GM21360 (cell line): ENCODE results near the gene PACRG.

Experiments used
- ATAC-seq: cut with Tn5 transposase; IDR thresholded peaks from one replicate; pipeline ENCODE4 v1.9.1; 2021; ENCODE audit warnings: mild to moderate bottlenecking, moderate library complexity; ENCODE audit not compliant: unreplicated experiment

PACRG gene

DNA sequence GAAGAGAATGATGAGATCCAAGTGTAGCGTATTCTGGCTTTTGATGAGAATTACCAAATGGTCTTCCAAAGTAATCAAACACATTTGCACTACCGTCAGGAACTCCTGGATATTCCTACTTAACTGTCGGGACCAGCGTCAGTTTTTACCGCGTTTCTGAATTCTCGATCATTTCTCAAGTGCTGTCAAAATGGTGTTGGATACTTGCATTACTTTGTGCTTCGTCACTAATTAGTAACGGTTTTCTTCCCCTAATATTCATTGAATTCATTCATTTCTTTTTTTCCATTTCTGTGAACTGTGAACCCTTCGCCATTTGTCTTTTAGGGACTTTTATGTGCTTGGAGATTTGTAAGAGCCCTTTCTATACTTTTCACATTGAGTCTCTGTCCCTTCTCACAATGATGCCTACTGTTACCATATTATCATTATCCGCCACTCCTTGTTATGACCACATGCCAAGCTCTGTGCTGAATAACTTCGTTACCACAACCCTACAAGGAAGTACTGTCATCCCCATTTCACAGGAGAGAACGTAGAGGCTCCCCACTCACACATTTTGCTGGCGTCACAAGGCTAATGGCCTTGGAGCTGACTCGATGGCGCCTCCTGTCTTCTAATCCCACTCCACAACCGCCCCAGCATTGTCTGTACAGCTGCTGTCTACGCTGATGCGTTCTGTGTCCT, 612.6 kb downstream of the PACRG start:
- no peak for ATAC-seq

DNA sequence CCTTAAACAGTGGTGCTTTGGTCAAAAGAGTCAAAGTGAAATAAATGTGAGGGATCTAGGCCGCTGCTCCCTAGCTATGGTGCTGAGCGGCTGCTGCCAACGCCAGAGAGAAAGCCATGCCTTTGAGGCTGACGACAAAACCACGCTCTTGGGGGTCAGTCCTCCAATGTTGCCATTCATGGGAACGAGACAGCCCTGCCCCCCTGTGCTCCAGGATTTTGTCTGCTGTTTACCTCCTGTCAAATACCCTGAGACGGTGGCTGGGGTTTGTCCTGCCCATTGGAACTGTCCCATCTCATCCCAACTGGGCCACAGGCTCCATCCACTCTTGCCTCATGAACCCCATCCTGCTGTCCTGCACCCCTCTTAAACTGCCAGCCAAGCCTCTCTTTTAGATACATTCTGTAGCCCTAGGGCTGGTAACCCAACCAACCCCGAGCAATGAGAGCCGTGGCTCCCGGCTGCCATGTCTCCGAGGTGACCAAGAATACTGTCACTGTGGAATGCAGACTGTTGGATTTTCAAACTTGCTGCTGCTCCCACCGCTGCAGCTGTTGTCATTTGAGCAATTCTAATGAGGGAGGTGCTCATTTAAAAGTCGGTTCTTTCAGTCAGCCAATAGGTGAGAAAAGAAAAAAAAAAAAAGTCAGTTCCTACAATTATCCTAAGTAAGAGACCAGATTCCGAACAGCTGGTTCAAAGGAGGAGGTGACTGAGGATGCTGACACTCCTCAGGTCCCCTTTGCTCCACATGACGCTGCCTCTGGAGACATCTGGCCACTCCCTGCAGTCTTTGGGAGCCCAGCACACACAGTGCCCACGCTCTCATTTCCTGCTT, 613.7 kb downstream of the PACRG start:
- ATAC-seq, result no peak

DNA sequence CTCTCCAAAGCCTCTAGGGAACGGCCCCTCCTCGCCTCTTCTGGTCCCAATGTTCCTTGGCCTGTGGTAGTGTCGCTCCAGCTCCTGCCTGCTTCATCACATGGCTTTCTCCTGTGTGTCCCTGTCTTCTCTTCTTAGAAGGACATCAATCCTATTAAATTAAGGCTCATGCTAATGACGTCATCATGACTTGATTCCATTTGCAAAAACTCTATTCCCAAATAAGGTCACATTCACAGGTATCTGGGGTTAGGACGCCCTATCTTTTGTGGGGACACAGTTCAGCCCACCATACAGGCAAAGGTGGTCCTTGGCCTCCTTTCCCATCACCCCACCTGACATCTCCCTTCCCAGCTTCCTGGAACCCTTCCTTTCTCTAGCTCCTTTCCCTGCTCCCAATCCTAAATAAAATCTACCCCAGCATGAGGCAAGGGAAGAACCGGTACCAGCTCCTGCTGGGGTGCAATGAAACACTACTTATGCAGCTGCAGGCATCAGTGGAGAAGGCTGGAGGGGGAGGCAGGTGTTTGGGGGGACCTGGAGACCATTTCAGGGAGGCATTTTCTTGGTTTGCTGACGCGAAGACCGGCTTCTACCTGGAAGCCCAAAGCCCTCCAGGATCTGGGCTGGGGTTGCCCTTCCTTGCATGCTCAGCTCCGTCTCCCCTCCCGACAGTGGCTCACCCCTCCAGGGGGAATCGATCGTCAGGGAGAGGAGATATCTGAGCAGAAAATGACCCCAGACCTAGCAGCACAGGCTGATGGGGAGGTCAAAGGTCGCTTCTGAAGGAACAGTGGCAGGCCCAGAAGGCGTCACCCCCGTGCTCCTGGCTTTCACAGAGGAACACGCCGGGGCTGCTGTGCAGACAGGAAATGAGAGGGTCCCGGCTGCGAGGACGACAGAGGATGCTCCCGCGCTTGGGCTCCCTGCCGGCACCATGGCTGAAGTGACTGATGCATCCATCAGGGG, 615.1 kb downstream of the PACRG start:
- ATAC-seq, result no peak

DNA sequence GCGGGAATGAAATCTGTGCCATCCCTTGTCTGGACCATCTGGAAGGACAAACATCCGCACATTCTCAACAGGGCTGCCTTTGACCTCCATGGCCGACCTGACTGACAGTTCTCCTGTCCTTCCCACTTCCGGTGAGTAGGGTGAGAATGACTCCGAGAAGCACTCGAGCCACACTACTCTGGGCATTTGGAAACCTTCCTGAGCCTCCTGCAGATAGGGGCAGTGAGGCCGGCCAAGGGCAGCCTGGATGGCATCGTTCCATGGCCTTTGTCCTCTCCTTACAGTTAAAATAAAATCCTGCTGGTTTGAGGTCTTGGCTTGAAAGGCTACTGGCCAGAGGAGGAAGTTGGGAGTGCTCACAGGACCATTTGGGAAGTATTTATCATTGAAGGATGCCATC, 615.8 kb downstream of the PACRG start:
- ATAC-seq, result no peak

DNA sequence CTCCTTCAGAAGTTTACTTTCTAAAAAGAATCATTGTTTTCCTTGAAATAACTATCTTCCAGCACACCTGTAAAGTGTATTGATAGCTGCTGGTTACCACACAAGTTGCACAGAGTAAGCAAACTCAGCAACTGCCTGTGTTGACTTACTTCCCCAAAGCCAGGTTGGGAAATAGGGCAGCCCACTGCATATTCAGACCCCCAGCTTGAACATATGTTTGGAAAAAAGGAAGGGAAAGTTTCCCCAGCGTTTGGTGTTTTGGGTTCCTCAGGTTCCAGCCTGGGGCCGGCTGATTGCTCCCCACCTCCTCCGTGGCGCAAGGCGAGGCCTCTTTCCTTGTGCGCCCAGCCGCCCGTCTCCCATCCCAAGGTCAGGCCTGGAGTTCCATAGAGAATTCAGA, 616.6 kb downstream of the PACRG start:
- ATAC-seq, result no peak

DNA sequence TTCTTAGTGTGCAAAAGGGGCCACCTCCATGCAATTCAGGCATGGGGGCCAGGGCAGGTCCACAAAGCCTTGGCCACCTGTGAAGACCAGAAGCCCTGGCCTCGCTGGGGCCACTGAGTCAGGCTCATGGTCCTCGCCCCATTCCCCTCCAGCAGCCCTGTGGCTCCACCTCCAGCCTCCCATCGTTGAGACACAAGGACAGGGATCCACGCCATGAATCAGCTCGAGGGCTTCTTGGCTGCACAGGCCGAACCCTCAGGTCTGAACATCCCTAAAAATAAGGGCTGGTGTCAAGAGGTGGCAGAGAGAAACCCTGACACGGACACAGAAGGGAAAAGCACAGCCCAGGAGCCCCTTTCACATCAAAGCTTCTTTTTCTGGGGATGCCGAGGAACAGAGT, 618.2 kb downstream of the PACRG start:
- no peak for ATAC-seq

DNA sequence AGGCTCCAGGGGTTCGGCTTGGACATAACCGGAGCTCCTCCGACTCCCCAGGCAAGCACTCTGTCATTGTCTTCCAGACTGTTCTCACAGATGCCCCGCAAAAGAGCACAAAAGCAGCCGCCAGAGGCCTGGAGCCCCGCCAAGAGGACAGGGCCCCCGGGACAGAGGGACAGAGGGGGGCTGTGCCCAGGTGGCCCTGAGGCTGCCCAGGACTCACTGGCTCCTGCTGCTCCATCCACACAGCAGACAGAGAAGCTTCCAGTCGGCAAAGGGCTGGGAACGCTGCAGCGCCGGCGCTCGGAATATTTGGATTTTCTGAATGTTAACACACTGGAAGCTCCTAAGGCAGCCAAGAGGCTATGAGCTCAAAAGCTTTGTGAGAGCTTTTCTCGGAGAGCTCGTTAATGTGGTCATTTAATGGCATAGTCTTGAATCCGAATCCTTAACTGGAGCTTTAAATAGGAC, 618.8 kb downstream of the PACRG start:
- no peak for ATAC-seq

DNA sequence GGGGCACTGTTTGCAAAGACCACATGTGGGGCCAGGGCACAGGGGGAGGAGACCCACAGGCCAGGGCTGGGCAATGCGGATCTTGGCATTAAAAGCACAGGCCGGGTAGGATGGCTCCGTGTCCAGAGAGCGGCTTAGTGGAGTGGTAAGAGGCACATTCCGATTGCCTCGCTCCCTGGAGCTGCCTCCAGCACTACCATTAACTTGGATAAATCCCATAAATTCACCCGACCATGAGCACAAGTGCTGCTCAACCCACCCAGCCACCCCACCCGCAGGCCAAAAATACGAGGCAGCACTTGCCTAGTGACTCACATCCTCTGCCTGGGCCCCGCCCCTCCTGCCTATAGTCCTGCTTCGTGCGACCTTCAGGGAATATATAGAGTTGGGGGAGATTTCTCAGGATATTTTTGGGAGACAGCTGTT, 619.3 kb downstream of the PACRG start:
- ATAC-seq, result no peak

DNA sequence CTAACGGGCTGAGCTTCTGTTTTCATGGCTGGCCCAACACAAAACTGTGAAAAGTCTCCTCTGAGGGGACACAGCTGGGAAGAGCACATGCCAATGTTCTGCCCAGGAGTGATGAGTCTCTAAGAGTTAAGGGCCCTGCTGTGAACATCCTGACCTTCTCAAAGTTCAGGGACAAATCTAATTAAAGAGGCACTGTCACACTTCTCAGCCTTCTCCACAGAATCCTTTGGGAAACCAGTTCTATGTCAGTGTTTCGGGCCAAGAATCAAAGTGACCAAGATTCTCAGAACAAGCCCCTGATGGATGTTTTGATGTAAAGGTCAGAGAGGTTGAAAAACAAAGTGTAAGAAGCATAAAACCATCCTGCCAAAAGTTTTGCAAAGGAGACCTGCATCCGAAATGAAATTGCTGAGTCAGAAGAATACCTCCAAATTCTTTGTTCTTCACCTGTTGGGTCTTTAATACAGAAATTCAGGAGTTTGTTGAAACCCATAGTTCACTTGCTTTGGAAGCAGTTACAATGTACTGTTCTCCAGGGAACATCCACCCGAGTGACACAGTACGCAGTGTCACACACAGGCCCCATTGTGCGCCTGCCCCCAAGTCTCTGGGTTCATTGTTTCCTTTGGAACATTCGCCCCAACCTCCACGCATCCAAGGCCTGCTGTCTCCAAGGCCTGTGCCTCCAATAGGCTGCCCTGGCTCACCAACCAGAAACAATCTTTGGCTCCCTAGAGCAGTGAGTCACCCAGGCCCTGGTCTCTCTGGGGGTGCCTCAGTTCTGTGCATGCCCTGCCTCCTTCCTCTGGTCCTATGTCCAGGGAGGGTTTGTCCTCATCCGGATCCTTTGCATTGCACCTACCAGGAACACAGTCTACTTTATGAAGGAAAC, 621.3 kb downstream of the PACRG start:
- ATAC-seq, result no peak

DNA sequence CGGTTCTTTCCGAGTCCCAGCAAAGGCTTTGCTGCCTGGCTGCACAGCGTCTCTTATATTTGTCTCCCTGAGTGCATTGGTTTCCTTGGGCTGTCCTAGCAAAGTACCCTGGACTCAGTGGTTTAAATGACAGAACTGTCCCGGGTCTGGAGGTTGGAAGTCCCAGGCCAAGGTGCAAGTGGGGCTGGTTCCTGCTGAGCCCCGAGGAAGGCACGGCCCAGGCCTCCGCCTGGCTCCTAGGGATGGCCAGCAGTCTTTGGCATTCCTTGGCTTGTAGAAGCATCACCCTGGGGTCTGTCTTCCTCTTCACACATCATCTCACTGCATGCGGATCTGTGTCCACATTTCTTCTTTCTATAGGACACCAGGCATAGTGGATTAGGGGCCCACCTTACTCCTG, 621.9 kb downstream of the PACRG start:
- ATAC-seq, result no peak

DNA sequence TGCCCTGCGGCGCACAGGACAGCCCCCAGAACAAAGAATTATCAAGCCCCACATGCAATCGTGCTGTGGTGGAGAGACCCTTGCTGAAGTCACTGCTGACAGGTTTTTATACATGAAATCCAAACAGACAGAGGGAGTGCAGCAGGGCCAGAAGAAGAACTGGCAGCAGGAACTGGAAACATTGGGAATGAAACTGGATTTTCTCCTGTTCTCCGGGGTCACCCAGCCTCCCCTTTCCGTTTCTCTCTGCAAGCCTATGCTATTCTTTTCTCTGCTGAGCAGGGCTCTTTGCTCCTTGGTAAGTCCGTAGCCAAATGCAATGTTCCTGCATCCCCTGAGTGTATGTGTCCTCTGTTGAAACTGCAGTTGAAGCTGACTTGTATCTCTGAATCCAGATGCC, 623.2 kb downstream of the PACRG start:
- no peak for ATAC-seq

DNA sequence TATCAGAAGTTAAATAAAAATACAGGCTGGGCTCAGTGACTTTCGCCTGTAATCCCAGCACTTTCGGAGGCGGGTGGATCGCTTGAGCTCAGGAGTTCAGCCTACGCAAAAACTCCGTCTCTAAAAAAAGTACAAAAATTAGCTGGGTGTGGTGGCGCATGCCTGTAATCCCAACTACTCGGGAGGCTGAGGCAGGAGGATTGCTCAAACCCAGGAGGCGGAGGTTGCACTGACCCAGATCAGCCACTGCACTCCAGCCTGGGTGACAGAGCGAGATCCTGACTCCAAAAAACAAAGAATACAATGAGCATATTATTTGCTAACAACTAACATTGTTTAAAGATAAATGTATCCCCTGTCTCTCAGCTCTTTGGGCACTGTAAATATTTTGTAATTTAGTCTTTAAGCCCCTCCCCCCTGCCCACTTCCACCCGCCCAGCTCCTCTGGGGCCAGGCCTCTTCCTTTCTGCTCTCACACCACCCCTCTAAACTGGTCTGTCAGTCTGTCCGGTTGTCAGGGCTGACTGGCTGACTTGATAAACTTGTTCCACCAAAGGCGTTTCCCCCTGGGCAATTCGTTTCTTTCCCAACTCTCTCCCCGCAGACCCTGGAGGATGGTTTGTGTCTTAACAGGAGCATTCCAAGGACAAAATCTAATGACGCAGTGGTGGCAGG, 624.4 kb downstream of the PACRG start:
- ATAC-seq, result no peak

DNA sequence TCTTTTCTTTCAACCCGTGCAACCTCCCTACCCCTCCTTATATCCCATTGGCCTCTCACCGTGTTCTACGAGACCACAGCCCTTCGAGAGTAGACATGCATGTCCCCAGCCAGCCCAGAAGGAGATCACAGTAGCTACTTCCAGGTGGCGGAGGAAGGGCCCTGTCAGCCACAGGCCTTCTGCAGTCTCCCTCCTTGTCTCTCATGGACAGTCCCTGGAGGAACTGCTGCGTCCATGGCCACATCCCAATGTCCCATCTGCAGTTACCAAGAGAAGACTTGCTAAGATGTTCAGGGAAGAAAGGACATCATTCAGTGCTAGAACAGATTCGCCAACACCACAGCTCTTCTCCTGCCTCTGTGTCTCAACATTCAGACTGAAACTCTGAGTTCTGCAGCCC, 625.2 kb downstream of the PACRG start:
- no peak for ATAC-seq

DNA sequence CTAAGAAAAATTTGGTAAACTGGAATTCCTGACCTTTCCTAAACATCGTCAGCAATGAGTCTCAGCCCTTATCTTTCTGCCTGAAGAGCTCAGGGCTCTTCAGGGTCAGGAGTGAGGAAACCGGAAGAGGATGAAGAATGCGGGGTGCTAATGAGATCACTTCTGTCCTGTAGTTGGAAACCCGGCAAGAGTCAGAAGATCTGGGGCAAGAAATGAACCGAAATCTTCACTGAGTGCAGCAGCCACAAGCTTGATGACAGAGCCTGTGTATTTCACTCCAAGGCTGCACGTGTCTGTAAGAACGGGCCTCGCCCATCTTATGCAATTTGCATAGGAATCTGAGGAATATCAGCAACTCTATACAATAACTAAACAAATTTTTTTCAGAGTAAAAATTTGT, 626.3 kb downstream of the PACRG start:
- no peak for ATAC-seq

DNA sequence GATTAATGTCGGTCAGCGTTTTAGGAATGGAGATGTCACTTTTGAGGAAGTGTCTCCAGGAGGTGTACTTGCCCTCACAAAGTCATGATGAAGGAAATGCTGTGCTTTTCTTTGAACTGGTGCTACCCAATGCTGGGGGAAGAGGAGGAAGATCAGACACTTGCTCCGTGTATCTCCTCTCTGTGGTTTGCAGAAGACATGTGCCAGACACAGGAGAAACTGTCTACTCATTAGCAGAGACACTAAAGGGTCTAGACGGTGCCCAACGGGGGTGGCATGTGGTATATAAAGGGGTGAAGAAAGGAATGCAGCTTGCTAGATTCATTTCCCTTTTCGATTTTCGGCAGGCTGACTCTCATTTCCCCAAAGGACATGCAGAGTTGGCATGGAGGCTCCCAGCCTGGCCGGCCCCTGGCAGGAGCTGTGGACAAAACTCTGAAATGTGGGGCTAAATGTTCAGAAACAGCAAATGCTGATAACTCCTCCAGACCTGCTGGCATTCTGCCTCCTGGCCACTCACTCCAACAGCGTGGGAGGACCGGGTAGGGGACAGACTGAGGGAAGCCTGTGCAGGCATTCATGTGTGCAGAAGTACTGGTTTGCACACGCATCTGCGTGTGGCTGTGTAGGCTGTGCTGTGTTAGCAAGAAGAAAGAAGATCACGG, 627.1 kb downstream of the PACRG start:
- peak; percentile 76 for ATAC-seq

DNA sequence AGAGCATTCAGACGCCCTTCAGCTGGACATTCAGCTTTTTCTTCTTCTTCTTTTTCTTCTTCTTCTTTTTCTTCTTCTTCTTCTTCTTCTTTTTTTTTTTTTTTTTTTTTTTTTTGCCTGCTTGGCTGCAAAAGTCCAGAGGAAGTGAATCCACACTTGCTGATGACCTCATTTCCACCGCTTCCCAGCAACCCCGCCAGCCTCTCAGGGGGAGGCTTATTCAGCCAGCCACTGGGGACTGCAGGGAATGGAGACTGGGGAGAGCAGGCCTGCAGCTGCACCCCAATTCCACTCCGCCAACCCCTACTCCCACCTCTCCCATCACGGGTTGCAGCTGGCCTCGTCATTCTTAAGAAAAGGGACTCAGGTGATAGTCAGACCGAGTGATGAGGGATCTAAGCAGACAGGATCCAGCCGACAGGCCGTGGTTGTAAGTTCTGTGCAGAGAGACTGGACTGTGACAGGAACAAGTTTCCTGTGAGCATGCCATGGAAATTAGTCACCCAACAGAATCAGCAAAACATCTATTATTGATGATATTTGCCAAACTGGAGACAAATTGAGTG, 627.7 kb downstream of the PACRG start:
- peak; percentile 50 for ATAC-seq

DNA sequence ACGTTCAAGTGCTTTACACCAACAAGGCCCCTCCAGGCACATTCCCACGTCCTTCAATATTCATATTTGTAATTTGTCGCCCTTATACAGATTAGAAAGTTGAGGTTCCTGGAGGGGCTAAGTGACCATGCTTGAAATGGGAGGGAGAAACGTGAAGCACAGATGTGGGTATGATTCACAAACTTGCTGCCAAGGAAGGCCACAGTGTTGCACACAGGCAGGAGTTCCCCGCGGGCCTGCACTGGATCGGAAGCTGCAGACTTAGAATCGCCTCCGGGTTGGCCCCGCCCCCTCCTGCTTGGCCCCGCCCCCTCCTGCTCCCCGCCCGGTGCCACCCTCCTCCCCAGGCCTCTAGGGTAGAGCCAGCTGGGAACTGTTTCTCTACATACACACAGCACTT, 628.5 kb downstream of the PACRG start:
- no peak for ATAC-seq

DNA sequence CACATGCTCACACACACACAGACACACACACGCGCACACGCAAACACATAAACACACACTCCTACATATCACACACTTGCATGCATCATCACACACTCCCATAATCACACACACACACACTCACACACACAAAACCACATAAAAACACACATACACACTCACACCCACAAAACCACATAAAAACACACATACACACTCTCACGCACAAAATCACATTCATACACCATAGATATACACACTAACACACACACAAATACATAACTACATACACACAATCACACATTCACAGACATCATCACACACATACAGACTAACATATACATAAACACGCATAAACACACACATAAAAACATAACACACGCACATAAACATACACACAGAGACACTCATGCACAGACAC, 629.0 kb downstream of the PACRG start:
- ATAC-seq, result no peak

DNA sequence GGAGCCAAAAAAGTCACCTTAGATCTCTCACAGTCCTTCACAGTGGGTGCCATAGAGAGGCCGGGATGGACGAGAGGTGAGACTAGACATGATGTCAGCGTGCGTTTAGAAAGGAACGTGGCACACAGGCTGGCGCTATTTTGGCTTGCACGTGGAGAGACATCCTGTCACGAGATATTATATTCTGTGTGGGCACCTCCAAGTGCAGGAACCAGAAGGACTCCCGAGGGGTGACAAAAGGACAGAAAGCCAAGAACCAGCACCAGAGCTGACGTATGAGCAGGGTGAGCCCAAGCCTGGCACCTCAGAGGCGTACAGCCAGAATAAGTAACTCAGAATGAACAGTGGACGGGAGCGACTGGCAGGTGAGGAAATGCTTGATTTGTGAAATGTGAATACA, 636.9 kb downstream of the PACRG start:
- ATAC-seq, result no peak
